ENCODE results near the gene SLC26A5. TPM values are rescaled to one million over a fixed set of nuclear protein-coding genes. Genes with fewer than 3 reads are reported as not detected.

Gene SLC26A5
- total and polyA plus RNA-seq, 2 donors (not counting 3 experiments of a cell fraction or from before 2014, with no cell fraction given): not detected

GRCh38 chr7:103395071-103395470 is 50.9 kb downstream of the SLC26A5 start:
- no peak for FAIRE-seq
- no peaks in the 10 kb centered on the region for H3K4me1 ChIP-seq (ENCODE audit: control insufficient read depth, extremely low read depth, insufficient read depth, low read length)
- H2AFZ ChIP-seq (ENCODE audit: low read depth, low read length): no peak overlapping the region
- BruUV-seq (replicated peaks): no TSS peak
- peaks cover 0 to 2% of the 10 kb centered on the region in 2 experiments for H3K27me3 ChIP-seq (ENCODE audit: control insufficient read depth in 2 of 2, insufficient read depth in 2 of 2, low read length in 2 of 2)
- no peak overlapping the region for H3K4me2 ChIP-seq (ENCODE audit: insufficient read depth, low read length)
- H3K79me2 ChIP-seq (ENCODE audit: control insufficient read depth, insufficient read depth, low read length): no peaks in the 10 kb centered on the region
- H3K9me3 ChIP-seq (replicated peaks; ENCODE audit: control insufficient read depth, insufficient read depth, low read length): no peaks in the 10 kb centered on the region
- intact Hi-C loops (cut with micrococcal nuclease) (no loop called here), dilution Hi-C loops (cut with MboI; ENCODE audit: extremely low pct_ligation_motif_present, low sequenced_read_pairs) (no loop called here)
- no peak for DNase-seq (ENCODE audit: low read depth, low spot score)
- no peaks in the 10 kb centered on the region for H3K36me3 ChIP-seq (ENCODE audit: control insufficient read depth in 2 of 2, extremely low read depth in 1 of 2, insufficient read depth in 2 of 2, low read length in 2 of 2)
- no peak overlapping the region for H3K27ac ChIP-seq (ENCODE audit: insufficient read depth, low read depth, low read length)
- no peak for TF ChIP-seq GATA2 (IDR thresholded peaks at IDR 0.05; ENCODE audit: insufficient read depth, insufficient read length, low read depth, low read length)
- no peak for TF ChIP-seq EZH2 (IDR thresholded peaks at IDR 0.05; ENCODE audit: borderline replicate concordance, low read depth, low read length, severe bottlenecking)
- no peak for TF ChIP-seq POLR2A (IDR thresholded peaks at IDR 0.05; ENCODE audit: low read depth, low read length)
- TF ChIP-seq MYC (IDR thresholded peaks at IDR 0.05; ENCODE audit: low read depth, low read length): no peak
- no peak for TF ChIP-seq CTCF (IDR thresholded peaks at IDR 0.05; ENCODE audit: extremely low read depth in 1 of 2, insufficient read depth in 1 of 2, low read depth in 1 of 2, low read length in 2 of 2)
- TF ChIP-seq FOS (IDR thresholded peaks at IDR 0.05; ENCODE audit: borderline replicate concordance, insufficient read depth, low read length): no peak
- TF ChIP-seq MAX (IDR thresholded peaks at IDR 0.05; ENCODE audit: insufficient read depth, insufficient read length): no peak
- TF ChIP-seq POLR2AphosphoS5 (IDR thresholded peaks at IDR 0.05; ENCODE audit: insufficient read depth, low read depth, low read length): no peak
- no peak for TF ChIP-seq JUN (IDR thresholded peaks at IDR 0.05; ENCODE audit: borderline replicate concordance, insufficient read depth, insufficient read length, low read depth)
- H4K20me1 ChIP-seq (replicated peaks; ENCODE audit: control insufficient read depth, extremely low read depth, insufficient read depth, low read length): no peaks in the 10 kb centered on the region
- POLR2A ChIA-PET: no interaction called here
- H3K9me1 ChIP-seq (replicated peaks; ENCODE audit: control insufficient read depth, extremely low read depth, insufficient read depth, low read length): no peaks in the 10 kb centered on the region
- no peak overlapping the region for H3K9ac ChIP-seq (replicated peaks; ENCODE audit: extremely low read depth, insufficient read depth, low read length)
- CTCF ChIA-PET: interaction anchor here (0.6 kb wide), 1 partner anchor 27 kb away, joined by 4 read pairs; no protein-coding TSS in a partner anchor
- H3K4me3 ChIP-seq (replicated peaks in 1 of 3; ENCODE audit: insufficient read depth in 1 of 3, low read depth in 1 of 3, low read length in 3 of 3): no peak overlapping the region
